Stimulated activated CD8-positive, alpha-beta memory T cell treated with anti-CD3 and anti-CD28 coated beads, Interleukin-15, amount 100 ng/mL, for 24 hours (primary cell): ENCODE results near the gene GPR17.

Source experiments
- DNase-seq: peaks from one replicate; pipeline ENCODE4 v3.0.0-alpha.2; 2020; ENCODE audit warnings: low read depth

GPR17 gene

DNA sequence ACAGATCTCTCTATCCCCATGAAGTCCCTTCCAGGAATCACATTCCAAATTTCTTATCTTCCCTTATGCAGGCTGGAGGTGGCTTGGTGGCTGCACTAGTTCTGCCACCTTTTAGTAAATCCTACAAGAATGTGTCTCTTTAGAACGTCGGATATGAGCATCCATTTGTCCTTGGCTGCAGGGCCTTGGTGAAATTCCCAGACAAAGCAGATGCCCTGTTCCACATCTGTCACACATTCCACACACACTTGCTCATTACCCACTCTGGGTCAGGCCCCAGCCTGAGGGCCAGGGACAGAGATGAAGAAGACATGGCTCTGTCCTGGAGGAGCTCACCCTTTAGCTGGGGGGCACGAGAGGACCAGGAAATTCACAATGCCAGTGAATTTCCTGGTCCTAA, 31.2 kb upstream of the GPR17 start:
- no peak for DNase-seq

DNA sequence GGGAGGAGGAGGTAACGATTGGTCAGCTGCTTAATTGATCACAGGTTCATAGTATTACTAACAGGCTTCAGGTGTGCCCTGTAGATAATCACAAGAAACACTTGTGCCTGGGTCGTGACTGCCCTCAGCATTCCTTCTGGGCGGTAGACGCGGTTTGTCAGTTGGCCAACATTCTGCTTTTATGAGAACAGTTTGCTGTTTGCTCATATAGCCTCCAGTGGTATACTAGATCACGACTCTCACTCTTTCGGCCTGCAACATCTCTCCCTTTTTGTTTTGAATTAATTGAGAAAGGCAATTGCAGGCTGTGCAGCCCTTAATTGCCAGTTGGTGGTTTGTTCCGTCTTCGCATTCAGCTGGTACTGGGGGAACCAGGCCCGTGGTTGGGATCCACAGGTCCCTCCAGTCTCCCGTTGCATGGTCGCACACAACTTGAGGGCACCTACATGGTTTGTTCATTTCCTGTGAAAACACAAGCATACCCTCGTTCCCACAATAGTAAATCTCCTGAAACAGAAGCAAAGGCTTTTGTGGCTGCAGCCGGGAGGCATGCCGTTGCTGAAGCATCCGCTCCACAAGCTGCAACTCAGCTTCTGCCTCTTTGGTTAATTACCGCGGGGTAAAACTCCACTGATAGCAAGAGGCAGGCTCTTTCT, 30.3 kb upstream of the GPR17 start:
- no peak for DNase-seq

DNA sequence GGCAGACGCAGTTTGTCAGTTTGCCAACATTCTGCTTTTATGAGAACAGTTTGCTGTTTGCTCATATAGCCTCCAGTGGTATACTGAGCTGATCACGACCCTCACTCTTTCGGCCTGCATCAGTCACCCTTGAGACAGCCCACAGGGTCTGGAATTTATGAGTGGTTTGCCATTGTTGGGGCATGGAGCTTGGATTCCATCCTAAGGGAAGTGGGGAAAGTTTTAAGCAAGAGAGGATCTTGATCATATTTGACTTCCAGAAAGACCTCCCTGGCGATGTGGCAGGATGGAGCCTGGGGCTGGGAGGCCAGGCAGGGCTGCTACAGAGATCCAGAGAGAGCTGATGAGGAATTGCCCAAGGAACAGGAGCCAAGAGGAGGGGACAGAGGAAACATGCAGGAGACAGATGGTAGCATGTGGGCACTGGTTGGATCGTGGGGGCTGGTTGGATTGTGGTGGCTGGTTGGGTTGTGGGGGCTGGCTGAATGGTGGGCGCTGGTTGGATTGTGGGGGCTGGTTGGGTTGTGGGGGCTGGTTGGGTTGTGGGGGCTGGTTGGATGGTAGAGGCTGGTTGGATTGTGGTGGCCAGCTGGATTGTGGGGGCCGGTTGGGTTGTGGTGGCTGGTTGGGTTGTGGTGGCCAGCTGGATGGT, 27.3 kb upstream of the GPR17 start:
- DNase-seq: no peak

DNA sequence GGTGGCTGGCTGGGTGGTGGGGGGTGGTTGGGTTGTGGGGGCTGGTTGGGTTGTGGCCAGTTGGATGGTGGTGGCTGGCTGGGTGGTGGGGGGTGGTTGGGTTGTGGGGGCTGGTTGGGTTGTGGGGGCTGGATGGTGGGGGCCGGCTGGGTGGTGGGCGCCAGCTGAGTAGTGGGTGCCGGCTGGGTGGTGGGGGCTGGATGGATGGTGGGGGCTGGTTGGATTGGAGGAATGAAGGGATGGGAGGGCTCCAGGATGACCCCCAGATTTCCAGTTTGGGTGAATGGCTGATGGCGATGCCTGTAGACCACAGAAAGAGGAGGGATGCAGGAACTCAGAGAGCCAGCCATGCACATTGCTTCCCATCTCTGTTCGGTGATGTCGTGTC, 26.8 kb upstream of the GPR17 start:
- DNase-seq: no peak

DNA sequence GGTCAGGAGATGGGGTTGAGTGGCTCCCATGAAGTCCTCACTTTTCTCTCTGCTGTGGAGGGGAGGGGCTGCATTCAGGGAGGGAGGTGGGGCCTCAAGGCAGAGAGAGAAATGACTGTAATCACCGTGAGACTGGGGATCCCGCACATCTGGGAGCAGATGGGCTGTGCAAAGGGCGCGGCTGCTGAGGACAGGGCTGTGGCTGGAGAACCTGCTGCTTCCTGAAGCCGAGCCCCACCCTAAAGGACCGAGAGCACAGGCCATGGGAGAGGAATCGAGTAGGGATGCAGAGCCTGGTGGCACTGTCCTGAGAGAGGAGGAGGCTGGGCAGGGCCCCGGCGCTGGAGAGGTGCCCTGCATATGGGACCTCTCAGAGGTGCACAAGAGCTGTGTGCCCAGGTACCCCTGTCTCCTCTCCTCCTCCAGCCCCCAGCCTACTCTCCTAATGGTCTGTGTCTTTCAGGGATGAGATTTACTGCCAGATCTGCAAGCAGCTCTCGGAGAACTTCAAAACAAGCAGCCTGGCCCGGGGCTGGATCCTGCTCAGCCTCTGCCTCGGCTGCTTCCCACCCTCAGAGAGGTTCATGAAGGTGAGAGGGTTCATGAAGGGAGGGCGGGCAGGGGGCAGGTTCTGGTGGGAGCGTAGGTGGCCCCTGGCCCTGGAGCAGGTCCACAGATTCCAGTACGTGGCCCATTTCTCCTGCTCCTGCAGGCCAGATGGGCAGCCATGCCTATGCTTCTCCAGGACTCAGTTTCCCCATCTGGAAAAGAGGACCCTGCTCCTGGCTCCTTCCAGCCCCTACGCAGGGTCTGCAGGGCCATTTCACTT, 25.9 kb upstream of the GPR17 start:
- no peak for DNase-seq

DNA sequence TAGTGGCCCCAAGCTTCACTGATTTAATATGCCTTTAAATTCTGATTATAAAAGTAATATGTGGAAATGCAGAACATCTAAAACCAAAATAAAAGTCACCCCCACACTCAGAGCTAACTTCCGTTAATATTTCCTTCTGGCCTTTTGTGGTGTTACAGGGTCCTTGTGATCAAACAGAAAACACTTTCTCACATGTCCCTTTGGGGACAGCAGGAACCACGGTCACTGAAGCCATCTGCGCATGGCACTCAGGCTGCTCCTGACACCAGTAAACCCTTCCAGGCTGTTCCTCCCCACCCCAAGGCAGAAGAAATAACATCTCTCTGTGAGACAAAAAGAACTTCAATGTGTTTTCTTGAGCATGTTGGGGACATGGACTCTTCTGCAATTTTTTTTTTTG, 25.1 kb upstream of the GPR17 start:
- DNase-seq: no peak

DNA sequence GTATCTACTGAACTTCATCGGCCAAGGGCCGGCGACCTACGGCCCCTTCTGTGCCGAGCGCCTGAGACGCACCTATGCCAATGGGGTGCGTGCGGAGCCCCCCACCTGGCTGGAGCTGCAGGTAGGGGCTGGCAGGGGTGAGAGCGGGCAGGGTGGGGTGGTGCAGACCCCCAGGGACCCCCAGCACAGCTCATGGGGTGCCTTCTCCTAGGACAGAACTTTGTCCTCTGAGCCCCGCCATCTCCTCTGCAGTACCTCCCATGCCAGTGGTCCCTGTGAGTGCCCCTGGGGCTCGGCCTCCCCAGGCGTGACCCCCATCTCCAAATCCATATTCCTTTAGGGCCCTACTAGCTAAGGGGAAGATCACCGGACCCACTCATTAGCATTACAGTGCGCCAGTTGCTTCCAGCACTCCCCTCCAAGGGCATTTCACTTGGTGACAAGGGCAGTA, 23.9 kb upstream of the GPR17 start:
- no peak for DNase-seq

DNA sequence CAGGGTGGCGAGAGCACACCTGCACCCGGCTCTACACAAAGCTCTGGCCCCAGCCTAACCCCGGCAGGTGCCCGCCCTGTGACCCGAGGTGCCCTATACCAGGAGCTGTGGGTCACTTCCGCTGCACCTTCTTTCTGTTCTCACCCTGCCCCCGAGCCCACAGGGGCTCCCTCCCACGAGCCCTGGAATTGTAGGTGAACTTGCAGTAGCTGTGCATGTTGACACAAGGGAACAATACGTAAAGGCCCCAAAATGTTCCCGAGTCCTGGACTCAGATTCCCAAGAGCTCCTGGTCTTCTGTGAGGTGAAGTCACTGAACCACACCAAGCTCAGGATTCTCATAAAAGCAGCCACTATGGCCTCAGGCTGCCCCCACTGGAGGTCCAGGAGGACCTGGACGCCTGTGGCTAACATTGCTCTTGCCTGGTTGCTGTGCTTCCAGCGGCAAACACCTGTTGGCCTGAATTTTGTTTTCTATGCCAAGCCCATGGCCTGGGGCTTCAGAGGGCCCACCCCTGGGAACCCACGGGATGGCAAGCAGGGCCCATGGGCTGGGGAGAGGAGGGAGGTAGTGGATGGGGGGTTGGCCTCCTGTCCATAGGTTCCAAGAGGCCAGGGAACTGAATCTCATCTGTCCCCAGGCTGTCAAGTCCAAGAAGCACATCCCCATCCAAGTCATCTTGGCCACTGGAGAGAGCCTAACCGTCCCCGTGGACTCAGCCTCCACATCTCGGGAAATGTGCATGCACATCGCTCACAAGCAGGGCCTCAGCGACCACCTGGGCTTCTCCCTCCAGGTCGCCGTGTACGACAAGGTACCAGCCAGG, 23.2 kb upstream of the GPR17 start:
- DNase-seq: no peak

DNA sequence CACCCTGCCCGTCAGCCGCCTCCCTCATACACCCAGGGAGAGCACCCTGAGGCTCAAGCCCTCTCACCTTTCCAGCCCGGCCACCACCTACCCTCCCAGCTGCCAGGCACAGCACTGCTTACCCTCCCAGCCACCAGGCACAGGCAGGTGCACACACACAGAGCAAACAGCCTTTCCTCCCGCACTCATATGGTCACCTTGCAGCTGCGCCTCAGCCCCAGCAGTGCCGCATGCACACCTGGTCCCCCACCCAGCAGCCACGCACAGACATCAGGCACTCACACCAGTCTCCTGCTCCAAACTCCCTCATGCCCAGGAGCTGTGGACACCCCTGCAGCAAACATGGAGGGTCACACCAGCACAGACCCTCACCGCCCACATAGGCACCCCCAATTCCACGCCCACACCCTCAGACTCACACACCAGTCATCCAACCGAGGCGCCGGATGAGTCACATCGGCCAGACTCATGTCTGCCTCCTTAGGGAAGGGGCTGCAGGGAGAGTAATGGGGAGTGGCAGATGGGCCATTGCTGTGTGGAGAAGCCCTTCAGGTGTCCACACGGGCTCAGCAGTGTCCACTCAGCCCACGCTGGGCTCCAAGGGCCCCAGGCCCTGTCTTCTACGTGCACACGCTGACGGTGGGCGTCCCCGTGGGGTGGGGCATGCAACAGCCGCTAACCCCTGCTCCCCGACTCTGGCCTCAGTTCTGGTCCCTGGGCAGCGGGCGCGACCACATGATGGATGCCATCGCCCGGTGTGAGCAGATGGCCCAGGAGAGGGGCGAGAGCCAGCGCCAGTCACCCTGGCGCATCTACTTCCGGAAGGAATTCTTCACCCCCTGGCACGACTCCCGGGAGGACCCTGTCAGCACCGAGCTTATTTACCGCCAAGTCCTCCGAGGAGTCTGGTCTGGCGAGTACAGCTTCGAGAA, 22.3 kb upstream of the GPR17 start:
- no peak for DNase-seq

DNA sequence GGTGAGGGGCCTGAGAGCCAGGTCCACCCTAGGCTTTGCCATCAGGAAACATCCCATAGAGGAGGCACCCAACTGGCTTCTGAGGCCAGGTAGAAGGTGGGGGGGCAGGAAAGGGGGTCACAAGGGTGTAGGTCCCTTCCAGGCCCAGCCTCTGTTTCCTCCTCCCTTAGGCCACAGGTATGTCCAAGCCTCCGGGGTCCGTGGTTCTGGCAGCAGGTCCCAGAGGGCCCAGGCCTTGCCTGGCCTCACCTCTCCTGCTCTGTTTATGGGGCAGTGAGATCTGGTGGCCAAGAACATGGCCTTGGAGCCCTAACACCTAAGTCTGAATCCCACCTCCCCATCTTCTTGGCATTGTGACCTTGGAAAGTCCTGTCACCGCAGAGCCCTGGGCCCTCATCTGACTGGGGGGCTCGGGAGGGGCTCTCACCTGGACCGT, 21.6 kb upstream of the GPR17 start:
- DNase-seq: no peak

DNA sequence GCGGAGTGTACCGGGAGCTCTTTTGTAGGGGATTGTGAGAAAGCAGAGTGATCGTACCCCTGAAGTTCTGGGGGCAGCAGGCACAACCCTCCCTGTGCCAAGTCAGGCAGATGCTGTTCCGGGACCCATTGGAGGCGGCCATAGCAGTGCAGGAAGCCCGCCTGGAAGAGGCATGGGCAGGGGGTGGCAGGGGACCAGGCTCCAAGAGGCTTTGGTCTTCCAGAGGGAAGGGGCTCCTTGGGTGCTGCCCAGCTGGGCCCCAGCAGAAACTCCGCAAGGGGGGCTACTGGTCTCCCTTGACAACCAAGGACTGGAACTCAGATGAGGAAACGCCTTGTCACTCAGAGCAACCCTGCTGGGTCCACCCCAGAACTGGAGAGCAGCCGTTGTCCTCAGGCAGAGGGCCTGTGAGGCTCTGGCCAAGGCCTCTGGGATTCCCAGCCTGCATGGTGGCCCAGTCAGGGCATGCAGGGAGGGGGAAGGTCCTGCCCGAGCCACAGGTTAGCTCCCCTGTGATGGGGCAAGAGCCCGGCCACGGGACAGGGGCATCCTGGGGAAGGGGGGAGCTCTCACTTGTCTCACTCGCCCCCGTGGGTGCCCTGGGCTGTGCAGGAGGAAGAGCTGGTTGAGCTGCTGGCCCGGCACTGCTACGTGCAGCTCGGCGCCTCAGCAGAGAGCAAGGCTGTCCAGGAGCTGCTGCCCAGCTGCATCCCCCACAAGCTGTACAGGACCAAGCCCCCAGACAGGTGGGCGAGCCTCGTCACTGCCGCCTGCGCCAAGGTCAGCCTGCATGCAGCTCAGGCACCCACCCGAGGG, 21.0 kb upstream of the GPR17 start:
- DNase-seq: no peak

DNA sequence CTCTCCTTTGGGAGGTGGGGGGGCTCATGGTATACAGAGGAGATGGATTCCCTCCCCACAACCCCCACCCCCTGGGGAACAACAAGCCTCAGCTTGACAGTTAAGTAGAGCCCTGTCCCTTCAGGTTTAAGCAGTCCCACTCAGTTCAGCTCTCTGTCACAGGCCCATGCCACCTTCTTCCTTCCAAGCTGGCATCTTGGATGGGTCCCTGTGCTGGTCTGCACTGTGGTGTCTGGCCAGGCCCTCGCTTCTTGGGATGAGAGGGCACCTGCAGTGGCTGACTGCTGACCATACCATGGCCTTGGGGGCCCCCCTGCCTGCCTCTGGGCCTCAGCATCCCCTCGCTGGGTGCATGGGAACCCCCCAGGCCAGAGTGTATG, 20.4 kb upstream of the GPR17 start:
- no peak for DNase-seq

DNA sequence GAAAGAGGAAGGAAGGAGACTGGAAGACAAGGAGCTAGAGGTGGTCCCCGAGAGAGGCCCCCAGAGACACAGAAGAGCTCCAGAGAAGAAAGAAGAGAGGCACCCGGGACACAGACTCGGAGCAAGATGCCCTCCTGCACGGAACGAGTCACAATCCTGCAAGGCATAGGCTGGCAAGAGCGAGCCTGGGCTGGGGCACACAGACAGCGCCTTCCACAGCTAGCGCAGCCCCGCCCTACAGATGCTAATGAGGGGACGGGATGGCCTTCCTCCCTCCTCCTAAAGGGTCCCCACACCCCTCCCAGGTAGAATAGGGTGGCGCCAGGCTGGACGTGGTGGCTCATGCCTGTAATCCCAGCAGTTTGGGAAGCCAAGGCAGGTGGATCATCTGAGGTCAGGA, 19.8 kb upstream of the GPR17 start:
- no peak for DNase-seq

DNA sequence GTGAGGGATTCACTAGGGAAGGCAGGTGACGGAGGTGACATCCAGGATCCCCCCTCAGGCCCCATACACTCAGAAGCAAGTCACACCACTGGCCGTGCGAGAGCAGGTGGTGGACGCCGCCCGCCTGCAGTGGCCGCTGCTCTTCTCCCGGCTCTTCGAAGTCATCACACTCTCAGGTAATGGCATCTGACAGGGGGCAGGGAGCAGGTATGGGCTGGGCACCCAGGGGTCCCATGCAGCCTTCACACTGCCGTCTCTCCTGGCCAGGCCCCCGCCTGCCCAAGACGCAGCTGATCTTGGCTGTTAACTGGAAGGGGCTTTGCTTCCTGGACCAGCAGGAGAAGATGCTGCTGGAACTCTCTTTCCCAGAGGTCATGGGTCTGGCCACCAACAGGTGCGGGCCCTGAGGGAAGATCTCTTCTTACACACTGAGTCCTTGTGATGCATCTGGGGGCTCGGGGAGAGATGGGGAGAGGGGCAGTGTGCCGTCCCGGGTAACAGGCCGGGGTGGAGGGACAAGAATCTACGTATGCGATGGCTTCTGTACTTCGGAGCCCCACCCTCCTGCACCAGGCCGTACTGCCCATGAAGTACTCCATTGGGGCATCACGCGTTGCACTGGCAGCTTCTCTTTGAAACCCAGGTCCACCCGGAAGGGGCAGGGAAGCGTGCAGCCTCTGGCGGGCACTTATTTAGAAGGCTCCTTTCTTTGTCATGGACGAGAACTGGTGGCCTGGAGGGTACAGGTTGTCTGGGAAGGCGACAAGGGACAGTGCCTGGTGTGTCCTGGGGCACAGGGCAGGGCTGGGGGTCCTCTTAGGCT, 18.8 kb upstream of the GPR17 start:
- no peak for DNase-seq

DNA sequence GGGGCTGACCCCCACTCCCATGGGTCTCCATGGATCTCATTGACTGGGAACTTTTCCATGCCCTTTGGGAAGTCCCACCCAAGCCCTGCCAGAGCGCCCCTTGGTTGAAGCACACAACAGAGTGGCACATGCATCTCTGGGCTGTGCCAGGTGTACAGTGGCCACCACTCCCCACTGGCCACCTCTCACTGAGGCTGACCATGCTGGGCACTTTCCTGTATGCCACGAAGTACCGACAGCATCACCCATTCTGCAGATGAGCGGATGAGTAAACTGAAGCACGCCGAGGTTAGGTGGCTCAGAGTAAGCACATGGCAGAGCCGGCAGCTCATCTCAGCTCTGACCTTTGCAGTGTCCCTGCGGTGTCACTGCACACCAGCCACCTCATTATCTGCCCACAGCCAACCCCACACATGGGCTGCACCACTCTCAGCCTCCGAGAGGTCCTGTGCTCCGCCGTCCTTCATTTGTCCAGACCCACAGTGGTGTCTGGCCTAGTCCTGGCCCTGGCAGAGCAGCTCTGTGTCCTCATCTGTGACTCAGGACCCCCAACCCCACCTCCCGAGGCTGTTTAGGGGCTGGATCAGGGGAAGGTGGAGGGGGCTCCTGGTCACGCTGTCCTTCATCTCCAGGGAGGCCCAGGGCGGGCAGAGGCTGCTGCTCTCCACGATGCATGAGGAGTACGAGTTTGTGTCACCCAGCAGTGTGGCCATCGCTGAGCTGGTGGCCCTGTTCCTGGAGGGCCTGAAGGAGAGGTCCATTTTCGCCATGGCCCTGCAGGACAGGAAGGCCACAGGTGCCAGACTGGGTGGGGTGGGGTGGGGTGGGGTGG, 18.0 kb upstream of the GPR17 start:
- no peak for DNase-seq

DNA sequence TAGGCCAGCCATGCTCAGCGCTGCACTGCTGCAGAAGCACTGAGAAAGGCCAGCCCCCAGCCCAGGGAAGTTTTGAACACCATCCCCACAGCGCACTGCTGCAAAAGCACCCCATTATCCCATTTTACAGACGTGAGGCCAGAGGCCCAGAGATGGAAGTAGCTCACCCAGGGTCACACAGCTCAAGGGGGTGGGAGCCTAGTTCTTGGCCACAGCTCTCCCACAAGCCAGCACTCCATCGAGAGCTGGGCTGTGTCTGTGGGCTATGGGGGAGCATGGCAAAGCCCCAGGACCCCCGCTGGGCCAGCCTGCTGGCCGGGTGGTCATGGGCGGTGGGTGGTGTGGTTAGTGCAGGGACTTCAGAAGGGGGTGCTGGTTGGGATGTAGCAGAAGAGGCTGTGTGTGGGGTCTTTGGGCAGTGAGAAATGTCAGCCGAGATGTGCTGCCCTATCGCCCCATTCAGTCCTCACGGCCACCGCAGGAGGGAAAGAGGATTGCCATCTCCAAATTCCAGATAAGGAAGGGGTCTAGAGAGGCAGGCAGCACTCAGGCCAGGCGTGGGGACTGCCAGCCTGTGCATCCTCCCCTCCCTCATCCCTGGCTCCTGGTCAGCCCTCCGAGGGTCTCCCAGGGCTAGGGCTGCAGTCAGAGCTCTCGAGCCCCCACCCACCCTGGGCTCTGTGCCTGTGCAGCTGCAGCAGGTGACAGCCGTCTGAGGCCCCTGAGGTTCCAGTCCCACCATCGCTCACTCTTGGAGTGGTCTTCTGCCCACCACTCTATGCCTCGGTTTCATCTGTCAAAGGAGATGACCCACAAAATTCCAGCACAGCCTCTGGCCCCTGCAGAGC, 17.0 kb upstream of the GPR17 start:
- no peak for DNase-seq

DNA sequence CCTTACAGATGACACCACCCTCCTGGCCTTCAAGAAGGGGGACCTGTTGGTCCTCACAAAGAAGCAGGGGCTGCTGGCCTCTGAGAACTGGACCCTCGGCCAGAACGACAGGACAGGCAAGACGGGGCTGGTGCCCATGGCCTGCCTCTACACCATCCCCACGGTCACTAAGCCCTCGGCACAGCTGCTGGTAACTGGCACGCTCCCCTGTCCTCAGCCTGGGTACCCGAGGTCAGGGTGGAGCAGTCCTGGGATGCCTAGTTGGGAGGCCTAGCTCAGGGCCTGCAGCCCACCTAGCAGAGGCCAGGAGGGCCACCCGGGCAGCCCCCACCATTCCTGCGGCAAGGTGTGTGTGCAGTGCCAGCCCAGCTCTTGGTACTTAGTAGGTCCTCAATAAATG, 16.3 kb upstream of the GPR17 start:
- DNase-seq: no peak
